IPS-18a (cell line): ENCODE data around the gene BACH2.

Experiments
- H3K27ac ChIP-seq: one replicate; pipeline ENCODE4 v1.5.1; 2013; ENCODE audit warnings: low read length
- H3K27me3 ChIP-seq: one replicate; pipeline ENCODE4 v1.6.1; 2013; ENCODE audit warnings: mild to moderate bottlenecking, low read length; ENCODE audit not compliant: control insufficient read depth, insufficient read depth
- H3K36me3 ChIP-seq: one replicate; pipeline ENCODE4 v1.6.1; 2013; ENCODE audit warnings: low read depth, low read length; ENCODE audit not compliant: control insufficient read depth
- H3K4me1 ChIP-seq: one replicate; pipeline ENCODE4 v1.6.1; 2013; ENCODE audit warnings: low read depth, low read length; ENCODE audit not compliant: control insufficient read depth
- H3K4me3 ChIP-seq: one replicate; pipeline ENCODE4 v1.5.1; 2013; ENCODE audit warnings: low read length
- H3K9ac ChIP-seq: one replicate; pipeline ENCODE4 v1.6.1; 2013; ENCODE audit warnings: mild to moderate bottlenecking, low read length, moderate library complexity
- H3K9me3 ChIP-seq: one replicate; pipeline ENCODE4 v1.6.1; 2013; ENCODE audit warnings: low read depth, low read length; ENCODE audit not compliant: control insufficient read depth

Gene BACH2

DNA sequence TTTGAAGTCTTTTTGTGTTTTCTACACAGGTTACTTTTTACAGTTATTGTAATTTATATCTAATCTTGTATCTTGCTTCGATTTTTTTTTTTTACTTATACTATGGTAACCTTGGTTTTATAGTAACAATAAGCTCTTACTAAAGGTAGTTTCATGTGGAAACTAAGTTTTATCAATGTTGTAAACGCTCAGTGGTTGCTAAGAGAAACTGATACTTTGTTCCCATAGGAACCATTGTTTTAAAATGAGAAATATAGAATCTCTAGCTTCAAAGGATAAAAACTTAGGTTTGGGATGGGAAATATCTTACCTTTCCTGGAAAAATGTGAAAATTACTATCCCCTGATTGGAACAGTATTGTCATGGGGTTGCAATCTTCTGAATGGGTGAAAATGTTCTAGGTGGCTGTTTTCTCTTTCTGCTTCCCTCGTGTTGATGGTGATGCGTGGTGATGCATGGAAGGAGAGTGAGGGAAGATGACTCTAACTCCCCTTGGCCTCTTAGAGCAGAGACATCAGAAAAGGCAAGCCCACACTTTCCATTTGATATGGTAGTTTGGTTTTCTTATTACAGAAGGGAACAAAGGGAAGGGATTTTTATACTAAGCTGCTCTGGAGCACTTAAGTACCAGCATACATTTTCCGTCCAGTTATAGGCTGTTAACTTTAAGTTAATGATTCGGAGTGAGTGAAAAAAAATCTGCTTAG, 23.5 kb upstream of the BACH2 start:
- Histone ChIP-seq H3K9ac (no peak overlapping the region), H3K36me3 (no peaks in the 10 kb centered on the region), H3K4me3 (no peak overlapping the region), H3K4me1 (no peaks in the 10 kb centered on the region), H3K9me3 (no peaks in the 10 kb centered on the region), H3K27ac (no peak overlapping the region), H3K27me3 (no peaks in the 10 kb centered on the region)

DNA sequence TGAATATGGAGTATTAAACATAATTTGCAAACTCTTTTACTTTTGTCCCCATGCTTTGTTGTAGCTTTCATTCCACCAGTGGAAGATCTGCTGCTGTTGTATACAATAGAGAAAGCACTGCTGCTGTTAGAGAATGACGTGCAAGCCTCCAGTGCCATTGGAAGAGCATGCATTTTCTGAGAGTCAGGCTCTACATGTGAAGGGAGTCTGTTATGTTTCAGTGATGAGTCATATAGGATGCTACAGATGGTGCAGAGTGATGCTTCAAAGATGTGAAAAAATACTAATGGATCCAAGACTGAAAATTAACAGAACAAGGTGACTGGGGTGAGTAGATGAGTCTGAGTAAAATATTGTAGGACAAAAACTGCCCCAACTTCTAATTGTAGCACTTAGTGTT, 22.4 kb upstream of the BACH2 start:
- Histone ChIP-seq H3K4me3 (no peak overlapping the region), H3K9ac (no peak overlapping the region), H3K9me3 (no peaks in the 10 kb centered on the region), H3K36me3 (no peaks in the 10 kb centered on the region), H3K27ac (no peak overlapping the region), H3K4me1 (no peaks in the 10 kb centered on the region), H3K27me3 (no peaks in the 10 kb centered on the region)

DNA sequence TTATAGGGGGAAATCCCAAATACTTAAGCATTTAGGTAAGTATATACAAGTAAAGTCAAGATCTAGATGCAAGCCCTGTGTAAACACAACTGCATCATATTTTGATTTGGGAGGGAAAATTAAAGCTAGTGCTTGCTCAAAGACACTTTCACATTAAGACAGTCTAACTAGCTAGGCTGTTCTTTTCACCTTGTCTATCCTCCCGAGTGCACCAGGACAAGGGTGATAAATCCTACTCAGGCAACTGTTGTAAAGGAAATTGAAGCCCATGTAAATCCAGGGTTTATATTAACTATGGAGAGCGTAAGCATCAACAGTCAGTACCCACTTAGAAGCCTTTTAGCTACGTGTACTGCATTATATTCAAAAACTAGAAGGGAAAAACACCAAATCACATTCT, 19.3 kb upstream of the BACH2 start:
- Histone ChIP-seq H3K27ac (no peak overlapping the region), H3K9ac (no peak overlapping the region), H3K4me3 (no peak overlapping the region), H3K36me3 (no peaks in the 10 kb centered on the region), H3K4me1 (no peaks in the 10 kb centered on the region), H3K9me3 (no peaks in the 10 kb centered on the region), H3K27me3 (no peaks in the 10 kb centered on the region)

DNA sequence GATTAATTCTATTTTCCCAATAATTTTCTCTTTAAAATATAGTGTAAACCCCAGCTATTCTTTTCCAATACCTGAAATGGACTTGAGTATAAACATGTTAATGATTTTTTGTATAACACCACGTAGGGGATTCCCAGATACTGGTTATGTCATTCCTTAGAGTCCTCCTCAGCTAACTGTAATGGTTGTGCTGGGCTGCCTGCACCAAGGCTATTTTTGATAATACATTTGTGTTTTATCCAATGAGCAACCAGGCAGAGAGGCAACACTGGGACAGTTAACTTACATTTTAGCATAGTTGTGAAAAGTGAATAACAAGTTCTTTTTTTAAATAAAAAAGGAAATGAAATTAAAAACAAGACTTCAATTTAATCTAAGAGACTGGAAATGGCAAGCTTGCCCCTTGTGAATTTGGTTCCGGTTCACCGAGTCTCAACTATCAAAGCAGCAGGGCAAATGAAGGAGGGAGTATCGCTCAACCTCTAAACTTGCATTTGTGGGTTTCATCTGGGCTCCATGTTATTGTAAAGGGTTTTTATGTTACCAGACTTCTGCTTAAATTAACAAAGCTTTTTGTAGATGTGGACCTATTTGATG, 18.8 kb upstream of the BACH2 start:
- Histone ChIP-seq H3K27ac (no peak overlapping the region), H3K9ac (no peak overlapping the region), H3K4me1 (no peaks in the 10 kb centered on the region), H3K4me3 (no peak overlapping the region), H3K36me3 (no peaks in the 10 kb centered on the region), H3K27me3 (no peaks in the 10 kb centered on the region), H3K9me3 (no peaks in the 10 kb centered on the region)

DNA sequence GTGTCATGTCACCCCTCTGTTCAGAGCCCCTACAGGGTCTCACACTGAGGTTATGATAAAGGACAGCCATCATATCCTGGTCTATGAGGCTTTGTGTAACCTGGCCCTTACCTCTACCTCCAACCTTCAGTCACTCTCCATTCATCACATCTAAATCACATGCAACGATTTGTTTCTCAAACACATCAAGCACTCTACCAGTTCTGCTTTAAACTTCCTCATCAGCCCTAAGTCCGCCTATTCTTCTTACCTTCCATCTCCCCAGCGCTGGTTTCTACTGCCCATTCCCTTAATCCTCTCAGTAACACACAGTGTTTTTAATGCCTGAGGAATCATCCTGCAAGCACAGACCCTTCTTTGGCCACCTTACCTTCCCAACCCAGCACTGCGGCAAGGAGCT, 17.9 kb upstream of the BACH2 start:
- H3K27ac ChIP-seq = no peak overlapping the region
- H3K9me3 ChIP-seq = no peaks in the 10 kb centered on the region
- H3K36me3 ChIP-seq = no peaks in the 10 kb centered on the region
- no peak overlapping the region for H3K4me3 ChIP-seq
- H3K27me3 ChIP-seq = no peaks in the 10 kb centered on the region
- H3K9ac ChIP-seq = no peak overlapping the region
- H3K4me1 ChIP-seq = no peaks in the 10 kb centered on the region

DNA sequence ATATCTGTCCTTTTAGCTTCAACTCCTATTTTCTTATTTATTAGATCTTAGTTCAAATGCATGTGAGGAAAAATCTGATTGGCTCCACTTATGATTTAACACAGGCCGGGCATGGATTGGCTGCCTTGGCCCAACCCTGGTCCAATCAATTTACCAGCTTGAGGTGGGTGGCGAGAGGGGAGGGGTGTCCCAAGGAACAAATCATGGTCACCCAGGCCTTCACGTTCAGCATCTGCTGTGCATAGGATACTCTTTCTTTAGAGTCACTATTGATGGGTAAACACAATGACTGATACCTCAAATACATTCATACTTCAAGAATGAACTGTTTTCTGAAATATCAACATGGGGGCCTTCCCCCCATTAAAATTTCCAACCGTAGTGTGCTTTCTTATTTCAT, 14.9 kb upstream of the BACH2 start:
- no peak overlapping the region for H3K9ac ChIP-seq
- no peaks in the 10 kb centered on the region for H3K9me3 ChIP-seq
- H3K36me3 ChIP-seq = no peaks in the 10 kb centered on the region
- no peaks in the 10 kb centered on the region for H3K27me3 ChIP-seq
- H3K4me3 ChIP-seq = no peak overlapping the region
- no peak overlapping the region for H3K27ac ChIP-seq
- H3K4me1 ChIP-seq = no peaks in the 10 kb centered on the region

DNA sequence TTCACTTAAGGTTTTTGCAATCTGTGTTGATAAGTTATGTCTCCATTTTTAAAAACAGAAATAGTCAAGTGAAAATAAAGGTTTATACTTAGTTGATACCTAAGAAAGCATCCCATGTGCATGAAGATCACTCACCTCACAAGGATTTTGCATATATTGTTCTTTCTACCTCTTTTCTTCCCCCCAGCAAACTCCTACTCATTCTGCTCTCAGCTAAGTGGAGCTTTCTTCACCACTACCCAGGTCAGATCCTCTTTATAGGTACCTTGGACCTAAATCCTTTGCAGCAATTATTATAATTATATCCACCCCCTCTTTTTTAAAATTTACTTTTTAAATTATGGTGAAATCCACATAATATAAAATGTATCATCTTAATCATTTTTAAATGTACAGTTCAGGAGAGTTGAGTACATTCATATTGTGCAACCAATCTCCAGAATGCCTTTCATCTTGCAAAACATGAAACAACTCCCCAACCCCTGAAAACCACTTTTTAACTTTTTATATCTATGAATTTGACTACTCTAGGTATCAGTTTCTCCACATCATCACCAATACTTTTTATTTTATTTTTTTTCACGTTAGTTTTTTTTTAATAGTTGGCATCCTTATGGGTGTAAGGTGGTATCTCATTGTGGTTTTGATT, 9.3 kb upstream of the BACH2 start:
- Histone ChIP-seq H3K4me1 (no peaks in the 10 kb centered on the region), H3K27me3 (no peaks in the 10 kb centered on the region), H3K9ac (no peak overlapping the region), H3K27ac (no peak overlapping the region), H3K4me3 (no peak overlapping the region), H3K36me3 (no peaks in the 10 kb centered on the region), H3K9me3 (no peaks in the 10 kb centered on the region)

DNA sequence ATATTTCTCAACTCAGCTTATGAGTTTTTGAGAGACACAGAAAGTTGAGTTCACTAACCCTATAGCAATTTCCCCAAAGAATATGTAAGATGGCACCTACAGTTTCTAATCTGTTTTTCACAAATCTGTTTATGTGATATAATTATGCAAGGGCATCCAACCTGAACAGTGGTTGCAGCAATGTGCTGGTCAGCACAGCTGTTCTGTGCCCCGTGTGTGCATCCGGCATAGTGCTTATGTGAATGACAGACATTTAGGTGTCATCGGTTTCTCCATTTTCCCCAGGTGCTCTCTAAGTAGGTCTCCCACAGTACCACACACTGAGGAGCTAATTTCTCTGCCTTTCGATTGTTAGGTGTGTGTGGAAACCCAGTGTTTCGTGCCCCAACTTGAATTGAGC, 7.7 kb upstream of the BACH2 start:
- Histone ChIP-seq H3K9ac (no peak overlapping the region), H3K4me1 (no peaks in the 10 kb centered on the region), H3K27ac (no peak overlapping the region), H3K4me3 (no peak overlapping the region), H3K9me3 (no peaks in the 10 kb centered on the region), H3K36me3 (no peaks in the 10 kb centered on the region), H3K27me3 (peaks cover 5% of the 10 kb centered on the region)

DNA sequence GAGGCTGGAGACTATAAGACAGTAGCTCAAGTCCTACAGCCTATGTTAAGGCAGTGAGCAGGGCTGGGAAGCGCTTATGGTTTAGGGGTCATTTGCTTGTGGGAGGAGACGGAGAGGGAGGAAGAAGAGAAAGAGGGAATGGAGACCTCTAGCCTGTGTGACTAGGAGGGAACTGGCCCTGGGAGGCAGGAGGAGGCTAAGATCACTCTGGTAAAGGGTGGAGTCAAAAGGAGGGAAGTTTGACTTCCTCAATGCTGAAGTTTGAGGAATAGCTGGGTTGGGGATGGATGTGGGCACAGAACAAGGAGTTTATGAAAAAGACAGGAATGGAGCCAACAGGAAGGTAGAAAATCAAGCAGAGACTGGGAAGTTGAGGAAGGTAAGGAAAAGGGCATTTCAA, 6.4 kb upstream of the BACH2 start:
- peaks cover 11% of the 10 kb centered on the region for H3K4me1 ChIP-seq
- no peak overlapping the region for H3K9ac ChIP-seq
- H3K36me3 ChIP-seq = no peaks in the 10 kb centered on the region
- no peak overlapping the region for H3K27ac ChIP-seq
- H3K4me3 ChIP-seq = no peak overlapping the region
- no peaks in the 10 kb centered on the region for H3K9me3 ChIP-seq
- H3K27me3 ChIP-seq = peaks cover 13% of the 10 kb centered on the region

DNA sequence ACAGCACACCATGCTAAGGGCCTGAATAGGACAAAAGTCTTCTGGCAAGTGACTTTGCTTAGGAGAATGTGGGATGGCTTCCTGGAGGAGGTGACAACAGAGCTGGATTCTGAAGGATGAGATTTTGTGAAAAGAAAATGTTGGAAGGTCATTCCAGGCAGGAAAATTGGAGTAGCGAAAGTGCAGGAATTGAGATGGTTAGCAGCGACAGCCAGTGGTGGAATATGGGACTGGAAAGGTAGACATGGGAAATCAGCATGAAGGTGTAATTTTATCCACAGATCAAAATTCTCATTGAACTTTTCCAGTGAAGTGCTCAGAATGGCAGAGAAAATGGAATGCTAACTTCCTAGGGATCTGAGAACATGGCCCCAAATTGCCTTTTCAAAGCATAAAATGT, 5.7 kb upstream of the BACH2 start:
- peaks cover 20% of the 10 kb centered on the region for H3K27me3 ChIP-seq
- H3K4me1 ChIP-seq = peaks cover 18% of the 10 kb centered on the region

DNA sequence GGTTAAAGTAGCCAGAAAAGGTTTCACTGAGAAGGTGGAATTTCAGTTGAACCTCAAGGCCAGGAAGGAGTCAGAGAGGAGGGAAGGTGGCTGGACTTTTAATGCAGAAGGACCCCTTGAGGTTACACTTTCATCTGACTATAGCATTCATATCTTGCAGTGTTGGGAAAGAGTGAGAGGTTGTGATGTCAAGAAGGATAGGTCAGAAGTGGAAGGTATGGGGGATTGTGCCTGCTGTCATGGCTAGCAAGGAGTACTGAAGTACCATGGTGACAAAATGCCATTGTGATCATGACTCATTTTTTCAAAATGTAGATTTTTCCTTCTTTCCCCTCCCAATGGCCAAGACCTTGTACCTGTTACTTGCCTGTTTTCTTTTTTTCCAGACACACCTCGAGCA, 5.2 kb upstream of the BACH2 start:
- Histone ChIP-seq H3K36me3 (no peaks in the 10 kb centered on the region), H3K9me3 (no peaks in the 10 kb centered on the region), H3K27ac (no peak overlapping the region), H3K4me3 (no peak overlapping the region), H3K27me3 (peaks cover 23% of the 10 kb centered on the region), H3K9ac (no peak overlapping the region), H3K4me1 (peaks cover 21% of the 10 kb centered on the region)

More for the DNA sequence above, 5.7 kb upstream of the BACH2 start:
- H3K9me3 ChIP-seq = no peaks in the 10 kb centered on the region
- H3K27ac ChIP-seq = no peak overlapping the region
- no peak overlapping the region for H3K4me3 ChIP-seq
- no peak overlapping the region for H3K9ac ChIP-seq
- H3K36me3 ChIP-seq = no peaks in the 10 kb centered on the region
